Measurements from ENCODE around the gene TRPV4.

- TF ChIP-seq EZH2 (IDR thresholded peaks at IDR 0.05) (no peak), CTCF (IDR thresholded peaks at IDR 0.05) (no peak), EZH2phosphoT487 (IDR thresholded peaks at IDR 0.05) (no peak)
Observed at GRCh38 chr12:109789526-109790048, 43.6 kb downstream of the TRPV4 start.

All from neural progenitor cell (in vitro differentiated cells).